Activated CD4-positive, alpha-beta memory T cell treated with anti-CD3 and anti-CD28 coated beads, Interleukin-2, amount 10 ng/mL, durations not matched to agents 7 days and 5 days (primary cell): Measurements from ENCODE around the gene GLO1. TPM values are rescaled to one million over a fixed set of nuclear protein-coding genes. Genes with fewer than 3 reads are reported as not detected.

ENCODE experiments used
- total RNA-seq, 2 experiments: library from RNA; stranded (reverse); gene quantifications; one replicate each; pipeline ENCODE4 v1.2.3, GENCODE V29; 2021

GLO1 gene
- total RNA-seq, 2 experiments from 2014 or later = 105 to 110 TPM

Other genes with a start within 250 kb of the GLO1 start
- 10 to 100 TPM; 14.7 to 16.1 TPM for gene BTBD9, start 63.2 kb downstream of the GLO1 start, total RNA-seq
- gene DNAH8, start 12.2 kb upstream of the GLO1 start, total RNA-seq = under 1 TPM; 0.03 to 0.05 TPM